ENCODE measurements around the gene VCPKMT. TPM values are rescaled to one million over a fixed set of nuclear protein-coding genes. Genes with fewer than 3 reads are reported as not detected.

Gene VCPKMT
- total and polyA plus RNA-seq, 9 of the 15 experiments (the other 6 are each of a cell fraction or from before 2014, with no cell fraction given), result 2.7 to 7.8 (median 6.3) TPM

- TF ChIP-seq CTCFL (IDR thresholded peaks at IDR 0.05; ENCODE audit: borderline replicate concordance, insufficient read depth, low read depth, low read length, poor library complexity, severe bottlenecking), result no peak
- TF ChIP-seq ZNF444 (CRISPR knock-in tag; IDR thresholded peaks at IDR 0.05), result no peak
- TF ChIP-seq SREBF2 (CRISPR knock-in tag; IDR thresholded peaks at IDR 0.05), result no peak
- TF ChIP-seq HDAC8 (tag; IDR thresholded peaks at IDR 0.05), result no peak
- no peak for TF ChIP-seq JUNB (CRISPR knock-in tag; conservative IDR thresholded peaks at IDR 0.05)
- TF ChIP-seq ZNF512 (tag; IDR thresholded peaks at IDR 0.05), result no peak
- no peak for TF ChIP-seq JUND (IDR thresholded peaks at IDR 0.05; ENCODE audit: borderline replicate concordance, low read depth, low read length)
- no peak for TF ChIP-seq JUND (tag; IDR thresholded peaks at IDR 0.05; ENCODE audit: borderline replicate concordance, low read depth, low read length)
- TF ChIP-seq PPARD (CRISPR knock-in tag; IDR thresholded peaks at IDR 0.05), result no peak
These were observed 22.2 kb downstream of the VCPKMT start (continued) for GRCh38 chr14:50094056-50094755.

Data from K562 (cell line).